ENCODE results near the gene CAMTA1. TPM values are rescaled to one million over a fixed set of nuclear protein-coding genes. Genes with fewer than 3 reads are reported as not detected.

The CAMTA1 gene
- total RNA-seq, 1 donor from 2014 or later, result 99.0 TPM

- no peak overlapping the region for H3K27ac Mint-ChIP-seq
- no peak for DNase-seq (ENCODE audit: low spot score, unreplicated experiment)
Measured at GRCh38 chr1:7489586-7489985, 704.3 kb downstream of the CAMTA1 start.

GRCh38 chr1:7490576-7490975 lies 705.3 kb downstream of the CAMTA1 start:
- Mint-ChIP-seq H3K4me3 (ENCODE audit: low read depth) (no peak overlapping the region), H3K27ac (no peak overlapping the region), H3K27me3 (no peaks in the 10 kb centered on the region), H3K9me3 (ENCODE audit: low read depth) (no peaks in the 10 kb centered on the region), H3K36me3 (ENCODE audit: insufficient read depth) (no peaks in the 10 kb centered on the region), H3K4me1 (ENCODE audit: low read depth) (peaks cover 4% of the 10 kb centered on the region)
- TF ChIP-seq CTCF (IDR thresholded peaks at IDR 0.05; ENCODE audit: unreplicated experiment), result no peak
- no peak for DNase-seq (ENCODE audit: low spot score, unreplicated experiment)

More at GRCh38 chr1:7489586-7489985, 704.3 kb downstream of the CAMTA1 start:
- no peak for TF ChIP-seq CTCF (IDR thresholded peaks at IDR 0.05; ENCODE audit: unreplicated experiment)
- H3K9me3 Mint-ChIP-seq (ENCODE audit: low read depth), result no peaks in the 10 kb centered on the region
- no peaks in the 10 kb centered on the region for H3K36me3 Mint-ChIP-seq (ENCODE audit: insufficient read depth)
- H3K4me1 Mint-ChIP-seq (ENCODE audit: low read depth), result peaks cover 4% of the 10 kb centered on the region
- no peaks in the 10 kb centered on the region for H3K27me3 Mint-ChIP-seq
- H3K4me3 Mint-ChIP-seq (ENCODE audit: low read depth), result no peak overlapping the region

GRCh38 chr1:7491109-7491817 lies 706.0 kb downstream of the CAMTA1 start:
- no peak for DNase-seq (ENCODE audit: low spot score, unreplicated experiment)
- Mint-ChIP-seq H3K4me3 (ENCODE audit: low read depth) (no peak overlapping the region), H3K4me1 (ENCODE audit: low read depth) (peaks cover 4% of the 10 kb centered on the region), H3K27me3 (no peaks in the 10 kb centered on the region), H3K27ac (no peak overlapping the region), H3K9me3 (ENCODE audit: low read depth) (no peaks in the 10 kb centered on the region), H3K36me3 (ENCODE audit: insufficient read depth) (no peaks in the 10 kb centered on the region)
- no peak for TF ChIP-seq CTCF (IDR thresholded peaks at IDR 0.05; ENCODE audit: unreplicated experiment)

- H3K4me1 Mint-ChIP-seq (ENCODE audit: low read depth), result peaks cover 4% of the 10 kb centered on the region
- no peak for DNase-seq (ENCODE audit: low spot score, unreplicated experiment)
- no peaks in the 10 kb centered on the region for H3K9me3 Mint-ChIP-seq (ENCODE audit: low read depth)
- no peak for TF ChIP-seq CTCF (IDR thresholded peaks at IDR 0.05; ENCODE audit: unreplicated experiment)
- no peaks in the 10 kb centered on the region for H3K36me3 Mint-ChIP-seq (ENCODE audit: insufficient read depth)
- H3K27ac Mint-ChIP-seq, result no peak overlapping the region
- H3K27me3 Mint-ChIP-seq, result no peaks in the 10 kb centered on the region
- no peak overlapping the region for H3K4me3 Mint-ChIP-seq (ENCODE audit: low read depth)
Measured at GRCh38 chr1:7491818-7492173, 706.5 kb downstream of the CAMTA1 start.

GRCh38 chr1:7493711-7494454 lies 708.6 kb downstream of the CAMTA1 start:
- Mint-ChIP-seq H3K9me3 (ENCODE audit: low read depth) (no peaks in the 10 kb centered on the region), H3K4me1 (ENCODE audit: low read depth) (peaks cover 4% of the 10 kb centered on the region), H3K27me3 (no peaks in the 10 kb centered on the region), H3K27ac (no peak overlapping the region), H3K4me3 (ENCODE audit: low read depth) (no peak overlapping the region), H3K36me3 (ENCODE audit: insufficient read depth) (no peaks in the 10 kb centered on the region)
- no peak for TF ChIP-seq CTCF (IDR thresholded peaks at IDR 0.05; ENCODE audit: unreplicated experiment)
- no peak for DNase-seq (ENCODE audit: low spot score, unreplicated experiment)

Data from progenitor cell of endocrine pancreas (in vitro differentiated cells).